Transverse colon (tissue), 3 donors: ENCODE measurements around the gene CLINT1.

Experiments
- CTCF ChIP-seq, 5 experiments: fragments of 200-600 bp in 3 of 5; fragments of 450-650 bp in 2 of 5; sonication (generic) in 3 of 5; IDR thresholded peaks; 1 replicate in 2 of 5; 2 replicates in 3 of 5; pipeline ENCODE4 v1.5.1; 2016 to 2017; ENCODE audit warnings: antibody characterized with exemption in 5 of 5, inconsistent platforms in 3 of 5, mild to moderate bottlenecking in 2 of 5, moderate library complexity in 1 of 5
- EP300 ChIP-seq: sonication (generic); formaldehyde crosslinking; IDR thresholded peaks from one replicate; pipeline ENCODE4 v1.6.1; 2017; ENCODE audit warnings: antibody characterized with exemption, low read depth
- POLR2A ChIP-seq: fragments of 450-650 bp; IDR thresholded peaks from one replicate; pipeline ENCODE4 v1.6.1; 2016; ENCODE audit warnings: antibody characterized with exemption, mild to moderate bottlenecking, moderate library complexity

GRCh38 chr5:157828105-157828943 is 30.6 kb downstream of the CLINT1 start:
- TF ChIP-seq POLR2A (no peak), EP300 (no peak), CTCF (IDR thresholded peaks at IDR 0.05) (no peak)
